ENCODE data around the gene ADGRD1. TPM values are rescaled to one million over a fixed set of nuclear protein-coding genes. Genes with fewer than 3 reads are reported as not detected.
"Not testable (repeated sequence)": the region's sequence is repeated elsewhere in the genome, so short reads cannot be mapped to it uniquely, and the experiment has no call there.

ADGRD1 gene
- 7.7 and 8.4 TPM in 2 replicates for total RNA-seq

GRCh38 chr12:130953771-130954543 is at the start of gene ADGRD1:
Gene ADGRD1, plus strand, starts transcription at chr12:130953907. Its CDS starts 559 bp downstream, at chr12:130954466.
- DNase-seq (ENCODE audit: low spot score) = no peak
- intact Hi-C loops (cut with micrococcal nuclease) = no loop called here
- H3K27ac Mint-ChIP-seq = no peak within 1 kb of the TSS
- no peaks in the 10 kb centered on the region for H3K4me1 Mint-ChIP-seq (ENCODE audit: low read depth)
- H3K36me3 Mint-ChIP-seq (ENCODE audit: low read depth) = no peaks in the 10 kb centered on the region
- H3K9me3 Mint-ChIP-seq = no peaks in the 10 kb centered on the region
- H3K27me3 Mint-ChIP-seq (ENCODE audit: low read depth) = peaks cover 21% of the 10 kb centered on the region
- no peak within 1 kb of the TSS for H3K4me3 Mint-ChIP-seq (ENCODE audit: low read depth)

GRCh38 chr12:130904064-130904463 is 49.6 kb upstream of the ADGRD1 start:
- Mint-ChIP-seq H3K4me1 (ENCODE audit: low read depth) (no peaks in the 10 kb centered on the region), H3K27me3 (ENCODE audit: low read depth) (no peaks in the 10 kb centered on the region), H3K27ac (no peak overlapping the region), H3K4me3 (ENCODE audit: low read depth) (no peak overlapping the region), H3K9me3 (no peaks in the 10 kb centered on the region), H3K36me3 (ENCODE audit: low read depth) (no peaks in the 10 kb centered on the region)
- intact Hi-C loops (cut with micrococcal nuclease) = no loop called here
- DNase-seq (ENCODE audit: low spot score) = no peak

- DNase-seq (ENCODE audit: low spot score); H3K4me3 Mint-ChIP-seq (ENCODE audit: low read depth); H3K4me1 Mint-ChIP-seq (ENCODE audit: low read depth); H3K36me3 Mint-ChIP-seq (ENCODE audit: low read depth); H3K9me3 Mint-ChIP-seq; H3K27ac Mint-ChIP-seq; intact Hi-C loops (cut with micrococcal nuclease); H3K27me3 Mint-ChIP-seq (ENCODE audit: low read depth): not testable (repeated sequence)
Measured at GRCh38 chr12:130904936-130905455, 48.7 kb upstream of the ADGRD1 start.

- intact Hi-C loops (cut with micrococcal nuclease) = no loop called here
- Mint-ChIP-seq H3K4me1 (ENCODE audit: low read depth) (no peaks in the 10 kb centered on the region), H3K27ac (no peak overlapping the region), H3K27me3 (ENCODE audit: low read depth) (peaks cover 3% of the 10 kb centered on the region), H3K36me3 (ENCODE audit: low read depth) (no peaks in the 10 kb centered on the region), H3K9me3 (peaks cover 12% of the 10 kb centered on the region), H3K4me3 (ENCODE audit: low read depth) (no peak overlapping the region)
- DNase-seq (ENCODE audit: low spot score) = no peak
Measured at GRCh38 chr12:130909111-130909510, 44.6 kb upstream of the ADGRD1 start.

GRCh38 chr12:130911193-130911592 is 42.5 kb upstream of the ADGRD1 start:
- no peaks in the 10 kb centered on the region for H3K4me1 Mint-ChIP-seq (ENCODE audit: low read depth)
- peaks cover 13% of the 10 kb centered on the region for H3K27me3 Mint-ChIP-seq (ENCODE audit: low read depth)
- no peaks in the 10 kb centered on the region for H3K36me3 Mint-ChIP-seq (ENCODE audit: low read depth)
- H3K9me3 Mint-ChIP-seq = peaks cover 12% of the 10 kb centered on the region
- no peak overlapping the region for H3K4me3 Mint-ChIP-seq (ENCODE audit: low read depth)
- intact Hi-C loops (cut with micrococcal nuclease) = loop anchor here (10.0 kb wide), 1 partner anchor 194 kb away; no protein-coding TSS in a partner anchor
- no peak overlapping the region for H3K27ac Mint-ChIP-seq
- DNase-seq (ENCODE audit: low spot score) = no peak

GRCh38 chr12:130911933-130912332 is 41.8 kb upstream of the ADGRD1 start:
- Mint-ChIP-seq H3K4me3 (ENCODE audit: low read depth) (no peak overlapping the region), H3K27ac (no peak overlapping the region), H3K4me1 (ENCODE audit: low read depth) (no peaks in the 10 kb centered on the region), H3K27me3 (ENCODE audit: low read depth) (peaks cover 20% of the 10 kb centered on the region), H3K36me3 (ENCODE audit: low read depth) (no peaks in the 10 kb centered on the region), H3K9me3 (peaks cover 12% of the 10 kb centered on the region)
- intact Hi-C loops (cut with micrococcal nuclease) = loop anchor here (10.0 kb wide), 1 partner anchor 193 kb away; no protein-coding TSS in a partner anchor
- no peak for DNase-seq (ENCODE audit: low spot score)

- DNase-seq (ENCODE audit: low spot score) = no peak
- no peaks in the 10 kb centered on the region for H3K36me3 Mint-ChIP-seq (ENCODE audit: low read depth)
- no peaks in the 10 kb centered on the region for H3K4me1 Mint-ChIP-seq (ENCODE audit: low read depth)
- H3K4me3 Mint-ChIP-seq (ENCODE audit: low read depth) = no peak overlapping the region
- intact Hi-C loops (cut with micrococcal nuclease) = loop anchor here (2.0 to 10.0 kb wide), 2 partner anchors 188 to 216 kb away; no protein-coding TSS in a partner anchor
- H3K27me3 Mint-ChIP-seq (ENCODE audit: low read depth) = peaks cover 31% of the 10 kb centered on the region
- H3K9me3 Mint-ChIP-seq = peaks cover 8% of the 10 kb centered on the region
- no peak overlapping the region for H3K27ac Mint-ChIP-seq
Measured at GRCh38 chr12:130916241-130916911, 37.3 kb upstream of the ADGRD1 start.

- Mint-ChIP-seq H3K9me3 (no peaks in the 10 kb centered on the region), H3K27me3 (ENCODE audit: low read depth) (peaks cover 40% of the 10 kb centered on the region), H3K36me3 (ENCODE audit: low read depth) (no peaks in the 10 kb centered on the region), H3K4me1 (ENCODE audit: low read depth) (no peaks in the 10 kb centered on the region), H3K27ac (no peak overlapping the region), H3K4me3 (ENCODE audit: low read depth) (no peak overlapping the region)
- DNase-seq (ENCODE audit: low spot score) = no peak
- intact Hi-C loops (cut with micrococcal nuclease) = loop anchor here (2.0 to 10.0 kb wide), 2 partner anchors 187 to 215 kb away; no protein-coding TSS in a partner anchor
Measured at GRCh38 chr12:130917607-130918006, 36.1 kb upstream of the ADGRD1 start.

- intact Hi-C loops (cut with micrococcal nuclease) = loop anchor here (10.0 kb wide), 1 partner anchor 186 kb away; no protein-coding TSS in a partner anchor
- Mint-ChIP-seq H3K27ac (no peak overlapping the region), H3K4me1 (ENCODE audit: low read depth) (no peaks in the 10 kb centered on the region), H3K9me3 (no peaks in the 10 kb centered on the region), H3K4me3 (ENCODE audit: low read depth) (no peak overlapping the region), H3K27me3 (ENCODE audit: low read depth) (peaks cover 37% of the 10 kb centered on the region), H3K36me3 (ENCODE audit: low read depth) (no peaks in the 10 kb centered on the region)
- DNase-seq (ENCODE audit: low spot score) = no peak
Measured at GRCh38 chr12:130919086-130919485, 34.6 kb upstream of the ADGRD1 start.

- Mint-ChIP-seq H3K27ac (no peak overlapping the region), H3K36me3 (ENCODE audit: low read depth) (no peaks in the 10 kb centered on the region), H3K4me3 (ENCODE audit: low read depth) (no peak overlapping the region), H3K4me1 (ENCODE audit: low read depth) (no peaks in the 10 kb centered on the region), H3K27me3 (ENCODE audit: low read depth) (peaks cover 30% of the 10 kb centered on the region), H3K9me3 (no peaks in the 10 kb centered on the region)
- intact Hi-C loops (cut with micrococcal nuclease) = no loop called here
- no peak for DNase-seq (ENCODE audit: low spot score)
Measured at GRCh38 chr12:130920119-130920703, 33.5 kb upstream of the ADGRD1 start.

GRCh38 chr12:130920723-130921381 is 32.9 kb upstream of the ADGRD1 start:
- H3K9me3 Mint-ChIP-seq = no peaks in the 10 kb centered on the region
- H3K4me1 Mint-ChIP-seq (ENCODE audit: low read depth) = no peaks in the 10 kb centered on the region
- H3K27ac Mint-ChIP-seq = no peak overlapping the region
- H3K27me3 Mint-ChIP-seq (ENCODE audit: low read depth) = peaks cover 30% of the 10 kb centered on the region
- no peak for DNase-seq (ENCODE audit: low spot score)
- intact Hi-C loops (cut with micrococcal nuclease) = no loop called here
- H3K36me3 Mint-ChIP-seq (ENCODE audit: low read depth) = no peaks in the 10 kb centered on the region
- no peak overlapping the region for H3K4me3 Mint-ChIP-seq (ENCODE audit: low read depth)

GRCh38 chr12:130922511-130922953 is 31.2 kb upstream of the ADGRD1 start:
- no peak overlapping the region for H3K4me3 Mint-ChIP-seq (ENCODE audit: low read depth)
- H3K27ac Mint-ChIP-seq = no peak overlapping the region
- intact Hi-C loops (cut with micrococcal nuclease) = no loop called here
- peaks cover 18% of the 10 kb centered on the region for H3K27me3 Mint-ChIP-seq (ENCODE audit: low read depth)
- no peaks in the 10 kb centered on the region for H3K36me3 Mint-ChIP-seq (ENCODE audit: low read depth)
- H3K4me1 Mint-ChIP-seq (ENCODE audit: low read depth) = no peaks in the 10 kb centered on the region
- H3K9me3 Mint-ChIP-seq = no peaks in the 10 kb centered on the region
- DNase-seq (ENCODE audit: low spot score) = no peak
